Transverse colon (tissue), 4 donors: ENCODE data around the gene MATN1.

Experiments used
- CTCF ChIP-seq, 5 experiments: fragments of 200-600 bp in 3 of 5; fragments of 450-650 bp in 2 of 5; sonication (generic) in 3 of 5; IDR thresholded peaks; 1 replicate in 2 of 5; 2 replicates in 3 of 5; pipeline ENCODE4 v1.5.1; 2016 to 2017; ENCODE audit warnings: antibody characterized with exemption in 5 of 5, inconsistent platforms in 3 of 5, mild to moderate bottlenecking in 2 of 5, moderate library complexity in 1 of 5
- POLR2AphosphoS5 ChIP-seq, 3 donors: sonication (generic); formaldehyde crosslinking; IDR thresholded peaks; one replicate each; pipeline ENCODE4 v1.6.1; 2016; ENCODE audit warnings: antibody characterized with exemption in 3 of 3

GRCh38 chr1:30723331-30723755, at the start of gene MATN1:
- no peak for TF ChIP-seq POLR2AphosphoS5 (IDR thresholded peaks at IDR 0.05)
- no peak for TF ChIP-seq CTCF (IDR thresholded peaks at IDR 0.05)
